GM12878 (cell line): Measurements from ENCODE around the gene CMTM4.

Source experiments
- ASH2L ChIP-seq: fragments of 300-600, 200-600 bp; sonication (generic); IDR thresholded peaks from 2 replicates; pipeline ENCODE4 v1.6.1; 2017; ENCODE audit warnings: low read depth, mild to moderate bottlenecking, borderline replicate concordance
- CHD1 ChIP-seq: IDR thresholded peaks from 2 replicates; pipeline ENCODE4 v1.6.1; 2012; ENCODE audit warnings: low read depth, low read length, improper control_type of control experiment
- CTCF ChIP-seq, 3 experiments: IDR thresholded peaks in 2 of 3; conservative IDR thresholded peaks in 1 of 3; 2 replicates each; pipeline ENCODE4 v1.5.1; 2011; ENCODE audit warnings: low read depth in 3 of 3, low read length in 3 of 3, mild to moderate bottlenecking in 3 of 3, control low read depth in 2 of 3, moderate library complexity in 2 of 3, inconsistent platforms in 1 of 3, mixed read lengths in 1 of 3; ENCODE audit not compliant: control insufficient read depth in 2 of 3, insufficient read depth in 1 of 3; ENCODE audit errors: extremely low read depth in 1 of 3
- EED ChIP-seq: sonication (generic); IDR thresholded peaks from 2 replicates; pipeline ENCODE4 v1.6.1; 2016; ENCODE audit warnings: antibody characterized with exemption, low read depth
- MAX ChIP-seq: IDR thresholded peaks from 2 replicates; pipeline ENCODE4 v1.6.1; 2012; ENCODE audit warnings: low read depth, low read length, improper control_type of control experiment
- MYB ChIP-seq: fragments of 150-350 bp; IDR thresholded peaks from 2 replicates; pipeline ENCODE4 v1.6.1; 2014; ENCODE audit warnings: mild to moderate bottlenecking, low read depth, low read length, borderline replicate concordance
- NKRF ChIP-seq: fragments of 450-650 bp; conservative IDR thresholded peaks from 2 replicates; pipeline ENCODE4 v1.6.1; 2017; ENCODE audit warnings: mild to moderate bottlenecking, moderate library complexity
- POLR2A ChIP-seq: IDR thresholded peaks from 2 replicates; pipeline ENCODE4 v1.6.1; 2011; ENCODE audit warnings: low read depth, mild to moderate bottlenecking, low read length
- SRF ChIP-seq, 2 experiments: IDR thresholded peaks; 2 replicates each; pipeline ENCODE4 v1.6.1; 2011; ENCODE audit warnings: low read depth in 2 of 2, low read length in 2 of 2, mild to moderate bottlenecking in 1 of 2, moderate library complexity in 1 of 2
- SUPT20H ChIP-seq: IDR thresholded peaks from 2 replicates; pipeline ENCODE4 v1.6.1; 2011; ENCODE audit warnings: low read depth, mild to moderate bottlenecking, low read length, moderate library complexity, borderline replicate concordance; ENCODE audit not compliant: control insufficient read depth
- USF1 ChIP-seq: IDR thresholded peaks from 2 replicates; pipeline ENCODE4 v1.6.1; 2011; ENCODE audit warnings: borderline replicate concordance, low read depth, mild to moderate bottlenecking, moderate library complexity, mixed read lengths, low read length; ENCODE audit not compliant: insufficient read depth; ENCODE audit errors: extremely low read length
- YY1 ChIP-seq: IDR thresholded peaks from 2 replicates; pipeline ENCODE4 v1.6.1; 2011; ENCODE audit warnings: low read depth, mild to moderate bottlenecking, low read length
- ZNF274 ChIP-seq: IDR thresholded peaks from one replicate; pipeline ENCODE4 v1.8.0; 2011; ENCODE audit not compliant: insufficient read length, insufficient read depth

- TF ChIP-seq NKRF (no peak), ASH2L (no peak), CTCF (IDR thresholded peaks at IDR 0.05 in 2 of 3, conservative IDR thresholded peaks at IDR 0.05 in 1 of 3; ENCODE audit: control insufficient read depth in 2 of 3, extremely low read depth in 1 of 3, insufficient read depth in 1 of 3, low read depth in 3 of 3, low read length in 3 of 3) (no peak), USF1 (no peak), MYB (no peak), SUPT20H (no peak), POLR2A (no peak), CHD1 (no peak), EED (no peak), MAX (no peak), ZNF274 (no peak), YY1 (no peak), SRF (IDR thresholded peaks at IDR 0.05; ENCODE audit: low read depth in 2 of 2, low read length in 2 of 2) (no peak)
Measured at GRCh38 chr16:66635406-66635805, 61.1 kb downstream of the CMTM4 start.
